Subcutaneous adipose tissue (tissue), 4 donors: ENCODE results near the gene PIAS3. TPM values are rescaled to one million over a fixed set of nuclear protein-coding genes. Genes with fewer than 3 reads are reported as not detected.

Experiments
- total RNA-seq, 4 donors: library from RNA; depleted of rRNA; stranded (reverse); fragments of >200 nt; gene quantifications; one replicate each; pipeline ENCODE4 v1.1.0, GENCODE V29; 2016
- TF ChIP-seq, protein P1 (sequence below): fragments of 450-650 bp; IDR thresholded peaks from one replicate; pipeline ENCODE4 v1.5.1; 2016; ENCODE audit warnings: low read depth, mild to moderate bottlenecking, control low read depth, antibody characterized with exemption, moderate library complexity

Gene PIAS3
- total RNA-seq, 4 donors from 2014 or later: 7.7 to 16.4 (median 13.4) TPM

DNA sequence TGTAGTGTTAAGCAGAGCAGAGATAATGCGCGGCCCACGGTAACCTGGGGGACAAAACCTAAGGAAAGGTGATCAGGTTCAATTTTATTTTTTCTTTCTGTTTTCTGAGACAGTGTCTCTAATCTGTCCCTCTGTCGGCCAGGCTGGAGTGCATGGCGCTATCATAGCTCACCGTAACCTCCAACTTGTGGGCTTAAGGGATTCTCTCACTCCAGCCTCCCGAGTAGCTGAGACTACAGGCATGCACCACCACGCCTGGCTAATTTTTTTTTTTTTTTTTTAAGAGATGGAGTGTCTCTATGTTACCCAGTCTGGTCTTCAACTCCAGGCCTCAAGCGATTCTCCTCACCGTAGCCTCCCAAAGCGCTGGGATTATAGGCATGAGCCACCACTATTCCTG lies 27.5 kb upstream of the PIAS3 start:
- TF ChIP-seq, protein P1, sequence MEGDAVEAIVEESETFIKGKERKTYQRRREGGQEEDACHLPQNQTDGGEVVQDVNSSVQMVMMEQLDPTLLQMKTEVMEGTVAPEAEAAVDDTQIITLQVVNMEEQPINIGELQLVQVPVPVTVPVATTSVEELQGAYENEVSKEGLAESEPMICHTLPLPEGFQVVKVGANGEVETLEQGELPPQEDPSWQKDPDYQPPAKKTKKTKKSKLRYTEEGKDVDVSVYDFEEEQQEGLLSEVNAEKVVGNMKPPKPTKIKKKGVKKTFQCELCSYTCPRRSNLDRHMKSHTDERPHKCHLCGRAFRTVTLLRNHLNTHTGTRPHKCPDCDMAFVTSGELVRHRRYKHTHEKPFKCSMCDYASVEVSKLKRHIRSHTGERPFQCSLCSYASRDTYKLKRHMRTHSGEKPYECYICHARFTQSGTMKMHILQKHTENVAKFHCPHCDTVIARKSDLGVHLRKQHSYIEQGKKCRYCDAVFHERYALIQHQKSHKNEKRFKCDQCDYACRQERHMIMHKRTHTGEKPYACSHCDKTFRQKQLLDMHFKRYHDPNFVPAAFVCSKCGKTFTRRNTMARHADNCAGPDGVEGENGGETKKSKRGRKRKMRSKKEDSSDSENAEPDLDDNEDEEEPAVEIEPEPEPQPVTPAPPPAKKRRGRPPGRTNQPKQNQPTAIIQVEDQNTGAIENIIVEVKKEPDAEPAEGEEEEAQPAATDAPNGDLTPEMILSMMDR: no peak

DNA sequence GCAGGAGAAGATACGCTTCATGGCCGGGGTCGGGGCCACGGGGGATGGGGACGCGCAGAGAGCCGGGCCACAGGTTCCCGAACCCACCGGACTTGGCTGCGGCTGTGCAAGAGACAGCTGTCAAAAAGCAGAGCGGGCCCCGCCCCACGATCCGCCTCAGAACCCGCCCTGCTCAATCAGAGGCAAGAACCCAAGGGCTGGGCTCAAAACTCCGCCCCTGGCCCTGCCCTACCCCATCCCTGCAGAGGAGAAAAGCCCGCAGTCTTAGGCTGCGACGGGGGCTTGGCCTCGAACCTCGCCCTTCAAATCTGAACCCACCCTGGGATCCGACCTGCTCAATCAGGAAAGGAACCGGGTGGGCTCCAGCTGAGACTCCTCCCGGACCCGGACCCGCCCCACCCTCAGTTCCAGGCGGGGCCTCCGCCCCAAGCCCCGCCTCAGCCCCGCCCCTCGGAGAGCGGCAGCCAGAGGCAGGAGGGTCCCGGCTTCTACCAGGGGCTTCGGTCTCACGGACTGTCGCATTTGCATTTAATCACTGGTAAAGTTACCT lies 26.9 kb upstream of the PIAS3 start, which contains the start of gene ANKRD35:
ANKRD35 (minus strand) TSS at position 129 of the 550 bp plus-strand sequence; CDS start at position 21, 108 bp downstream.
- TF ChIP-seq, protein P1: no peak

DNA sequence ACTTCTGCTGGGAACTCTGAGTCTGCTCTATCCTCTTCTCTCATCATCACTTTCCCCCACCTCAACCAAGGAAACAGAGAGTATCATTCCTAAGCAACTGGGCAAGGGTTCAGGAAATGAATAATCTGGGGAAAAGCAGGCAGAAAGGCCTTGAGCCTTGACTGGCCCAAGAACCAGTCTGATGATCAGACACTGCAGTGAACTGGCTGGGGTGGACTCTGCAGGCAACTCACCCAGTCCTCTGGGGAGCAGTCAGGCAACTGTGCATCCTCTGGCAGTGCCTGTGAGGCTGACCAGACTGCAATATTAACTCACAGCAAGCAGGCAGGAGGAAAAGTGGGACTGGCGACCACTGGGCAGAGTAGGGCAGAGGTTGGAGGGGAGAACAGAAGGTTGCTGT lies 25.8 kb upstream of the PIAS3 start:
- TF ChIP-seq, protein P1: no peak

DNA sequence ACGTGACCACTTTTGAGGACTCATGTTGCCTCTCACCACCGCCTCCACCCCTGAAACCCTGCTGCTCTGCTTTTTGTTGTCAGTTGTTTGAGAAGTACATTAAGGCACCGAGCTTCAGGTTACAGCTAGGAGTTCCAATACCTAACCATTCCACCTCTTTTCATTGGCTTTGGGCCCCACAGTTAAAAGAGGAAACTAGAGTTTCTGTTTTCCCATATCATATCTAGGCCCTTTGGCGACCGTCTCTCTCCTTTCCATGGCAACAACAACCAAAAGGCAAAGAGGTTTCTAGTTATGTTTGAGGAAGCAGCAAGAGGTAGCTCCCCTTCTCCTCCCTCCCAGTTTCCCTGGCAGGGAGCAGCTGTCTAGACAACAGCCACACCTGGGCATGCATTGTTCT lies 20.9 kb upstream of the PIAS3 start:
- TF ChIP-seq, protein P1: no peak

DNA sequence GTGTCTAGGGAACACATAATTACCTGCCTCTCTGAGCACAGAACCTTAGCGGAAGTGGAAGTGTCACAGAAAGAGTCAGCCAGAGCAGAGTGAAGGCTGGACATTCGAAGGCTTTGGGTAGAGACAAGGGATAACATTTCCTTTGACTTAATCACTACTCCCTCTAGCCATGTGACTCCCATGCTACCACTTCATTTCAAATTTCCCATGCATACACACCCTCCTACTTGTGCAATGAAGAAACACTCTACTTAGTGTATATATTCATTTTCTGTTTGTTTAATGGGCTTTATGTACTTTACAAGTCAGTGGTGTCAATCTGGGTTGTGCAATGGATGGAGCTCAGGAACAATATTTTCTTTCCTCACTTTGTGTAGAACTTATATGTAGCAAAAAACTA lies 19.8 kb upstream of the PIAS3 start:
- TF ChIP-seq, protein P1: no peak

DNA sequence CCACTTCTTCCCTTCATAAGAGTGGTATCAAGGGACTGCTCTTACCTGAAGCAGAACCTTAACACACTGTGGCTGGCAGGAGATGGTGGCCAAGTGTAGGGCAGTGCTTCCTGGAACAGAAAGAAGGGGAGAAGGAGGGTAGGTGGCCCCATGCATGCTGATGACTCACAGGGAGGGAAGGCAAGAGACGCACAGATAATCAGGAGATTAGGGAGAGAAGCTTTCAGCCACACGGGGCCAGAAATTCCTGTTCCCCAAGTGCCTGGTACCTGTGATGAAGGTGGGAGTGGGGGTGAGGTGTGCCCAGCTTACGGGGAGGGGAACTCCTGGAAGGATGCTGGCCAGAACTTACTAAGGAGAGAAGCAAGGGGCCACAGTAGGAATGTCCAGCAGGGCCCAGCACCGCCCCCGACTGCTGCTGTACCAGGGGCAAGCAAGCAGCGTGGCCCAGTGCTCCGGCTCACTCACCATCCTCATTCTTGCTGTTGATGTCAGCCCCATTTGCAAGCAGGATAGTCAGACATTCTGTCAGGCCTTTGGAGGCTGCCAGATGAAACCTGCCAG lies 19.1 kb upstream of the PIAS3 start:
- TF ChIP-seq, protein P1: no peak

DNA sequence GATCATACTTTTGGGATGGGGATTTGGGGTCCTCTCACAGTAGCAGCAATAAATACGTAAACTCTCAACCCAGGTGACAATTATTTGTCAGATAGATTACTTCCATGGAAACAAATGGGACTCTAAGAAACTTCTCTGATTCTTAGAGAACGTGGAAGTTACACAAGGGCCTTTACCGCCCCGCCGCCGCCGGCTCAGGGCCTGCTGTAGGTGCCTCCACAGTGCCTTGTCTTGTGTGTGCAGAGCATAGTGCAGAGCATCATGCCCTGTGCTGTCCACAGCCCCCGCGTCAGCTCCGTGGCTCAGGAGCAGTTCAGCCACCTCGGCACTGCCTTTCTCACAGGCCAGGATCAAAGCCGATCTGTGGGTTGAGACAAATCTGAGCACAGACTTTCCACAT lies 15.8 kb upstream of the PIAS3 start:
- TF ChIP-seq, protein P1: no peak
